A673 (cell line): ENCODE results near the gene PRSS21.

Experiments
- EZH2 ChIP-seq: fragments of 200-600 bp; sonication (generic); IDR thresholded peaks from 2 replicates; pipeline ENCODE4 v1.6.1; 2017; ENCODE audit warnings: borderline replicate concordance, low read depth, mild to moderate bottlenecking, mixed read lengths, antibody characterized with exemption, low read length; ENCODE audit not compliant: poor library complexity, severe bottlenecking
- TF ChIP-seq, protein P1 (sequence below): fragments of 300-800, 200-600 bp; sonication (generic); conservative IDR thresholded peaks from 2 replicates; pipeline ENCODE4 v1.5.1; 2017; ENCODE audit warnings: low read depth, mild to moderate bottlenecking, antibody characterized with exemption, low read length, moderate library complexity, mixed read lengths

DNA sequence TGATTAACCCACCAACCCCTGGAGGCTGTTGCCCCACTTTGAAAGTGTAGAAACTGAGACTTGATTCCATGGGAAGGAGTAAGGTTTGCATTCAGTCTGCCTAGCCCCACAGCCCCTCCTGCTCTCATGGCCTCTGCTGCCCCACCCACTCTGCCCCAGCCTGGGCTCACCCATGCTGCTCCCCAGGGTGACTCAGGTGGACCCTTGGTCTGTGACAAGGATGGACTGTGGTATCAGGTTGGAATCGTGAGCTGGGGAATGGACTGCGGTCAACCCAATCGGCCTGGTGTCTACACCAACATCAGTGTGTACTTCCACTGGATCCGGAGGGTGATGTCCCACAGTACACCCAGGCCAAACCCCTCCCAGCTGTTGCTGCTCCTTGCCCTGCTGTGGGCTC, 12.3 kb upstream of the PRSS21 start:
- TF ChIP-seq, protein P1, sequence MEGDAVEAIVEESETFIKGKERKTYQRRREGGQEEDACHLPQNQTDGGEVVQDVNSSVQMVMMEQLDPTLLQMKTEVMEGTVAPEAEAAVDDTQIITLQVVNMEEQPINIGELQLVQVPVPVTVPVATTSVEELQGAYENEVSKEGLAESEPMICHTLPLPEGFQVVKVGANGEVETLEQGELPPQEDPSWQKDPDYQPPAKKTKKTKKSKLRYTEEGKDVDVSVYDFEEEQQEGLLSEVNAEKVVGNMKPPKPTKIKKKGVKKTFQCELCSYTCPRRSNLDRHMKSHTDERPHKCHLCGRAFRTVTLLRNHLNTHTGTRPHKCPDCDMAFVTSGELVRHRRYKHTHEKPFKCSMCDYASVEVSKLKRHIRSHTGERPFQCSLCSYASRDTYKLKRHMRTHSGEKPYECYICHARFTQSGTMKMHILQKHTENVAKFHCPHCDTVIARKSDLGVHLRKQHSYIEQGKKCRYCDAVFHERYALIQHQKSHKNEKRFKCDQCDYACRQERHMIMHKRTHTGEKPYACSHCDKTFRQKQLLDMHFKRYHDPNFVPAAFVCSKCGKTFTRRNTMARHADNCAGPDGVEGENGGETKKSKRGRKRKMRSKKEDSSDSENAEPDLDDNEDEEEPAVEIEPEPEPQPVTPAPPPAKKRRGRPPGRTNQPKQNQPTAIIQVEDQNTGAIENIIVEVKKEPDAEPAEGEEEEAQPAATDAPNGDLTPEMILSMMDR: no peak
- no peak for TF ChIP-seq EZH2
